MM.1S (cell line): Measurements from ENCODE around the gene EXOC4.

Source experiments
- DNase-seq: peaks from one replicate; pipeline ENCODE4 v3.0.0-alpha.2; 2015
- H2AFZ ChIP-seq: fragments of 300-600 bp; sonication (generic); 2 replicates; pipeline ENCODE4 v1.6.0; 2016; ENCODE audit warnings: antibody characterized with exemption, low read length
- H3F3A ChIP-seq: fragments of 300-600 bp; sonication (generic); 2 replicates; pipeline ENCODE4 v1.6.1; 2016; ENCODE audit warnings: mild to moderate bottlenecking, antibody characterized with exemption, low read length, moderate library complexity, mixed read lengths; ENCODE audit not compliant: insufficient read depth
- H3K27ac ChIP-seq: fragments of 300-600 bp; sonication (generic); 2 replicates; pipeline ENCODE4 v1.5.1; 2016; ENCODE audit warnings: mild to moderate bottlenecking, low read length
- H3K27me3 ChIP-seq: fragments of 300-600 bp; sonication (generic); replicated peaks from 2 replicates; pipeline ENCODE4 v1.6.0; 2016; ENCODE audit warnings: low read length; ENCODE audit not compliant: insufficient read depth
- H3K36me3 ChIP-seq: fragments of 300-600 bp; sonication (generic); replicated peaks from 2 replicates; pipeline ENCODE4 v1.6.1; 2016; ENCODE audit warnings: mild to moderate bottlenecking, low read length, mixed read lengths; ENCODE audit not compliant: insufficient read depth
- H3K4me1 ChIP-seq: fragments of 300-600 bp; sonication (generic); 2 replicates; pipeline ENCODE4 v1.6.1; 2016; ENCODE audit warnings: low read length, mixed read lengths
- H3K4me2 ChIP-seq: fragments of 300-600 bp; sonication (generic); 2 replicates; pipeline ENCODE4 v1.6.0; 2016; ENCODE audit warnings: low read depth, low read length
- H3K4me3 ChIP-seq: fragments of 300-600 bp; sonication (generic); 2 replicates; pipeline ENCODE4 v1.5.1; 2016; ENCODE audit warnings: low read length, mixed read lengths
- H3K79me2 ChIP-seq: fragments of 300-600 bp; sonication (generic); 2 replicates; pipeline ENCODE4 v1.6.1; 2016; ENCODE audit warnings: mixed run types, low read length, mixed read lengths
- H3K9ac ChIP-seq: fragments of 300-600 bp; sonication (generic); 2 replicates; pipeline ENCODE4 v1.6.1; 2016; ENCODE audit warnings: low read length, mixed read lengths
- H3K9me2 ChIP-seq: fragments of 300-600 bp; sonication (generic); replicated peaks from 2 replicates; pipeline ENCODE4 v1.6.1; 2016; ENCODE audit warnings: mild to moderate bottlenecking, low read length, mixed read lengths; ENCODE audit not compliant: insufficient read depth
- H3K9me3 ChIP-seq: fragments of 300-600 bp; sonication (generic); replicated peaks from 2 replicates; pipeline ENCODE4 v1.6.1; 2016; ENCODE audit warnings: mild to moderate bottlenecking, low read length, mixed read lengths; ENCODE audit not compliant: insufficient read depth
- H4K20me1 ChIP-seq: fragments of 300-600 bp; sonication (generic); 2 replicates; pipeline ENCODE4 v1.6.1; 2016; ENCODE audit warnings: mild to moderate bottlenecking, low read length, moderate library complexity, mixed read lengths; ENCODE audit not compliant: insufficient read depth
- CTCF ChIP-seq: fragments of 300-600 bp; sonication (generic); IDR thresholded peaks from 2 replicates; pipeline ENCODE4 v1.5.1; 2016; ENCODE audit warnings: antibody characterized with exemption, low read length, mixed read lengths
- EZH2 ChIP-seq: fragments of 300-600 bp; sonication (generic); optimal IDR thresholded peaks from 2 replicates; pipeline ENCODE3; 2017; ENCODE audit warnings: low read depth, mild to moderate bottlenecking, antibody characterized with exemption, low read length, mixed read lengths
- EZH2phosphoT487 ChIP-seq: fragments of 300-600 bp; sonication (generic); IDR thresholded peaks from 2 replicates; pipeline ENCODE4 v1.6.1; 2018; ENCODE audit warnings: antibody characterized with exemption, low read length

The EXOC4 gene

GRCh38 chr7:133480868-133481267 lies 228.0 kb downstream of the EXOC4 start:
- Histone ChIP-seq H3K4me2 (no peak overlapping the region), H3K9me3 (no peaks in the 10 kb centered on the region), H3K9ac (no peak overlapping the region), H3K4me3 (no peak overlapping the region), H3F3A (no peaks in the 10 kb centered on the region), H3K9me2 (no peaks in the 10 kb centered on the region), H3K4me1 (no peaks in the 10 kb centered on the region), H3K27me3 (no peaks in the 10 kb centered on the region), H4K20me1 (no peaks in the 10 kb centered on the region), H3K36me3 (0 out of 2 replicates have a peak, but pooled peaks cover 5% of the 10 kb centered on the region), H2AFZ (no peak overlapping the region), H3K79me2 (no peaks in the 10 kb centered on the region), H3K27ac (no peak overlapping the region)
- TF ChIP-seq CTCF (no peak), EZH2 (no peak), EZH2phosphoT487 (no peak)
- no peak for DNase-seq

GRCh38 chr7:133481676-133482075 lies 228.8 kb downstream of the EXOC4 start:
- Histone ChIP-seq H2AFZ (no peak overlapping the region), H3K4me2 (no peak overlapping the region), H3K9me2 (no peaks in the 10 kb centered on the region), H3K4me3 (no peak overlapping the region), H3K27ac (no peak overlapping the region), H3K27me3 (no peaks in the 10 kb centered on the region), H3K9me3 (no peaks in the 10 kb centered on the region), H4K20me1 (no peaks in the 10 kb centered on the region), H3K4me1 (no peaks in the 10 kb centered on the region), H3K9ac (no peak overlapping the region), H3K36me3 (0 out of 2 replicates have a peak, but pooled peaks cover 5% of the 10 kb centered on the region), H3F3A (no peaks in the 10 kb centered on the region), H3K79me2 (no peaks in the 10 kb centered on the region)
- DNase-seq, result no peak
- no peak for TF ChIP-seq EZH2phosphoT487

GRCh38 chr7:133482599-133482998 lies 229.7 kb downstream of the EXOC4 start:
- H3K36me3 ChIP-seq, result 0 out of 2 replicates have a peak, but pooled peaks cover 5% of the 10 kb centered on the region
- no peaks in the 10 kb centered on the region for H3K9me3 ChIP-seq
- no peak for DNase-seq
- H3F3A ChIP-seq, result no peaks in the 10 kb centered on the region
- TF ChIP-seq EZH2phosphoT487, result no peak
- TF ChIP-seq EZH2, result no peak
- no peak for TF ChIP-seq CTCF
- no peaks in the 10 kb centered on the region for H4K20me1 ChIP-seq
- H3K27me3 ChIP-seq, result no peaks in the 10 kb centered on the region
- no peak overlapping the region for H3K9ac ChIP-seq
- no peak overlapping the region for H3K4me2 ChIP-seq
- H3K27ac ChIP-seq, result no peak overlapping the region
- no peak overlapping the region for H3K4me3 ChIP-seq
- no peak overlapping the region for H2AFZ ChIP-seq
- H3K4me1 ChIP-seq, result no peaks in the 10 kb centered on the region
- no peaks in the 10 kb centered on the region for H3K9me2 ChIP-seq
- H3K79me2 ChIP-seq, result no peaks in the 10 kb centered on the region

- no peak overlapping the region for H3K4me2 ChIP-seq
- no peak overlapping the region for H2AFZ ChIP-seq
- H3F3A ChIP-seq, result no peaks in the 10 kb centered on the region
- H3K27me3 ChIP-seq, result no peaks in the 10 kb centered on the region
- no peaks in the 10 kb centered on the region for H3K9me2 ChIP-seq
- TF ChIP-seq EZH2phosphoT487 (no peak), EZH2 (no peak), CTCF (no peak)
- no peak overlapping the region for H3K9ac ChIP-seq
- no peak overlapping the region for H3K4me3 ChIP-seq
- no peaks in the 10 kb centered on the region for H3K79me2 ChIP-seq
- no peaks in the 10 kb centered on the region for H3K9me3 ChIP-seq
- 0 out of 2 replicates have a peak, but pooled peaks cover 5% of the 10 kb centered on the region for H3K36me3 ChIP-seq
- H3K4me1 ChIP-seq, result no peaks in the 10 kb centered on the region
- DNase-seq, result no peak
- no peaks in the 10 kb centered on the region for H4K20me1 ChIP-seq
- H3K27ac ChIP-seq, result no peak overlapping the region
These were observed 231.2 kb downstream of the EXOC4 start for GRCh38 chr7:133484086-133484485.
